GM12878 (cell line): ENCODE results near the gene GCDH. TPM values are rescaled to one million over a fixed set of nuclear protein-coding genes. Genes with fewer than 3 reads are reported as not detected.
A peak's percentile ranks its signal among the peaks of the same experiment; 100 is the strongest.

Experiments
- ATAC-seq: fragments of 200-7000 bp; cut with Tn5 transposase; 3 replicates; pipeline ENCODE4 v1.9.1; 2020; ENCODE audit warnings: mild to moderate bottlenecking, moderate library complexity
- Bru-seq: library from RNA; stranded (reverse); fragments of 400-500 nt; gene quantifications from one replicate; lab custom pipeline; 2021; lab: Mats Ljungman, UMichigan
- BruChase-seq, 2 experiments: library from RNA; stranded (reverse); fragments of 400-500 nt; gene quantifications; one replicate each; lab custom pipeline; 2021; lab: Mats Ljungman, UMichigan
- BruUV-seq: library from RNA; stranded (reverse); fragments of 400-500 nt; replicated peaks from 2 replicates; lab custom pipeline; 2021; lab: Mats Ljungman, UMichigan
- CTCF ChIA-PET: fragments of 300-600 bp; sonication (Branson Sonifier 250); formaldehyde crosslinking; extraction: SDS; loops from one replicate; lab custom pipeline; 2021; ENCODE audit warnings: inconsistent platforms; lab: Yijun Ruan, JAX
- POLR2A ChIA-PET: fragments of 350-600 bp; formaldehyde crosslinking; extraction: SDS; loops from one replicate; lab custom pipeline; 2021; ENCODE audit warnings: inconsistent platforms; lab: Charles Lee
- RAD21 ChIA-PET: fragments of 300-600 bp; sonication (Branson Sonifier 250); formaldehyde crosslinking; loops from one replicate; lab custom pipeline; 2023; ENCODE audit warnings: antibody characterized with exemption; ENCODE audit not compliant: unreplicated experiment; lab: Charles Lee
- SMC1A ChIA-PET: fragments of 300-600 bp; sonication (Branson Sonifier 250); formaldehyde crosslinking; loops from one replicate; lab custom pipeline; 2023; ENCODE audit not compliant: unreplicated experiment, uncharacterized antibody; lab: Charles Lee
- DNase-seq: peaks from one replicate; pipeline ENCODE4 v3.0.0-alpha.2; 2011; ENCODE audit warnings: low read depth, low spot score
- FAIRE-seq: peaks from 3 replicates; lab custom pipeline; 2011; peaks lifted over from hg19 to GRCh38; lab: Jason Lieb, UNC
- H2AFZ ChIP-seq: 2 replicates; pipeline ENCODE4 v1.6.0; 2011; ENCODE audit warnings: low read depth, low read length, control low read depth; ENCODE audit not compliant: control insufficient read depth
- H3K27ac ChIP-seq: 2 replicates; pipeline ENCODE4 v1.5.1; 2011; ENCODE audit warnings: control low read depth; ENCODE audit not compliant: control insufficient read depth, insufficient read depth
- H3K27me3 ChIP-seq, 2 experiments: replicated peaks in 1 of 2; 2 replicates each; pipeline versions ENCODE4 v1.6.0 to v1.6.1; 2011; ENCODE audit warnings: low read length in 1 of 2; ENCODE audit not compliant: control insufficient read depth in 2 of 2, insufficient read depth in 2 of 2
- H3K36me3 ChIP-seq, 2 experiments: 2 replicates each; pipeline ENCODE4 v1.5.1; 2011; ENCODE audit warnings: low read length in 1 of 2; ENCODE audit not compliant: control insufficient read depth in 2 of 2, insufficient read depth in 2 of 2
- H3K4me1 ChIP-seq: 2 replicates; pipeline ENCODE4 v1.6.1; 2011; ENCODE audit warnings: mild to moderate bottlenecking, low read length, moderate library complexity, mixed read lengths; ENCODE audit not compliant: control insufficient read depth, insufficient read depth
- H3K4me2 ChIP-seq: 2 replicates; pipeline ENCODE4 v1.6.0; 2011; ENCODE audit warnings: control low read depth; ENCODE audit not compliant: control insufficient read depth, insufficient read depth
- H3K4me3 ChIP-seq: fragments of 200-600 bp; sonication (generic); 2 replicates; pipeline ENCODE4 v1.5.1; 2016
- H3K79me2 ChIP-seq: 2 replicates; pipeline ENCODE4 v1.6.0; 2011; ENCODE audit warnings: low read length; ENCODE audit not compliant: control insufficient read depth, insufficient read depth
- H3K9ac ChIP-seq: 2 replicates; pipeline ENCODE4 v1.8.0; 2011; ENCODE audit warnings: low read length, control low read depth, mixed read lengths; ENCODE audit not compliant: control insufficient read depth, insufficient read depth
- H3K9me3 ChIP-seq: replicated peaks from 3 replicates; pipeline ENCODE4 v1.5.1; 2011; ENCODE audit warnings: mild to moderate bottlenecking, low read length; ENCODE audit not compliant: control insufficient read depth, insufficient read depth
- H4K20me1 ChIP-seq: 2 replicates; pipeline ENCODE4 v1.6.0; 2011; ENCODE audit not compliant: control insufficient read depth, insufficient read depth
- ATF3 ChIP-seq: IDR thresholded peaks from 2 replicates; pipeline ENCODE4 v1.6.1; 2011; ENCODE audit warnings: low read depth, mild to moderate bottlenecking, low read length, moderate library complexity, borderline replicate concordance; ENCODE audit errors: extremely low read depth
- BCL11A ChIP-seq: IDR thresholded peaks from 2 replicates; pipeline ENCODE4 v1.6.1; 2011; ENCODE audit warnings: low read depth, low read length
- FOS ChIP-seq: IDR thresholded peaks from 3 replicates; pipeline ENCODE4 v1.6.1; 2011; ENCODE audit warnings: borderline replicate concordance; ENCODE audit not compliant: insufficient read length; ENCODE audit errors: extremely low read depth
- IKZF1 ChIP-seq: fragments of 450-650 bp; conservative IDR thresholded peaks from 2 replicates; pipeline ENCODE4 v1.6.1; 2017; ENCODE audit warnings: antibody characterized with exemption, mild to moderate bottlenecking
- KLF5 ChIP-seq: fragments of 450-650 bp; IDR thresholded peaks from 2 replicates; pipeline ENCODE4 v1.6.1; 2014; ENCODE audit warnings: mild to moderate bottlenecking; ENCODE audit not compliant: partially characterized antibody
- MTA2 ChIP-seq: fragments of 450-650 bp; IDR thresholded peaks from 2 replicates; pipeline ENCODE4 v1.6.1; 2016; ENCODE audit warnings: low read depth, mild to moderate bottlenecking, moderate library complexity
- SP1 ChIP-seq: IDR thresholded peaks from one replicate; pipeline ENCODE4 v1.6.1; 2011; ENCODE audit warnings: low read depth, low read length
- SRF ChIP-seq, 2 experiments: IDR thresholded peaks; 2 replicates each; pipeline ENCODE4 v1.6.1; 2011; ENCODE audit warnings: low read depth in 2 of 2, low read length in 2 of 2, mild to moderate bottlenecking in 1 of 2, moderate library complexity in 1 of 2
- TAF1 ChIP-seq: IDR thresholded peaks from 2 replicates; pipeline ENCODE4 v1.6.1; 2011; ENCODE audit warnings: mild to moderate bottlenecking, low read depth, low read length, borderline replicate concordance
- WGBS: methylation state at CpG from one replicate; pipeline ENCODE4 v1.1.6; 2016; ENCODE audit warnings: low lambda C conversion rate; ENCODE audit not compliant: insufficient replicate concordance, insufficient coverage; ENCODE audit errors: missing lambda C conversion rate; 5-methylcytosine and 5-hydroxymethylcytosine counted together
- in situ Hi-C: fragments of 300-500 bp; cut with MboI; formaldehyde crosslinking; loops from 9 replicates; pipeline ENCODE4 v1.14.3; 2018; ENCODE audit warnings: mixed read lengths
- intact Hi-C: fragments of 100-400 bp; cut with micrococcal nuclease; formaldehyde crosslinking; loops from one replicate; pipeline ENCODE4 v1.14.2; 2022; ENCODE audit not compliant: unreplicated experiment
- long read RNA-seq, 2 experiments: library from polyadenylated mRNA; unstranded; transcript quantifications; one replicate each; pipeline ENCODE4 v2.0.0, GENCODE V29; 2019 to 2020
- polyA minus RNA-seq, 3 experiments: library from RNA; depleted of rRNA, polyadenylated mRNA; stranded (reverse); fragments of >200 nt; gene quantifications; 2 replicates each; pipeline ENCODE4 v1.2.3, GENCODE V29; 2011
- polyA plus RNA-seq, 11 experiments: library from polyadenylated mRNA; depleted of rRNA in 4 of 11; unstranded in 6 of 11; stranded (reverse) in 5 of 11; fragments of >200 nt; fragmentation: Nextera tagmentation in 4 of 11; fragmentation: Illumina TruSeq in 1 of 11; extraction: Ambion mirVana in 4 of 11; extraction: Trizol in 1 of 11; gene quantifications; 1 replicate in 1 of 11; 2 replicates in 10 of 11; pipeline versions ENCODE4 v1.2.1 to v1.2.3, GENCODE V29; 2011 to 2016; ENCODE audit warnings: inconsistent platforms in 2 of 11, missing spikeins in 2 of 11, low read depth in 1 of 11
- total RNA-seq, 4 experiments: library from RNA; depleted of rRNA in 3 of 4; stranded (reverse); fragments of >200 nt in 3 of 4; fragmentation: Illumina TruSeq in 1 of 4; extraction: Trizol in 1 of 4; gene quantifications; 2 replicates each; pipeline versions ENCODE4 v1.2.1 to v1.2.3, GENCODE V29; 2013 to 2021
- TF ChIP-seq, protein P1 (sequence below): fragments of 450-650 bp; IDR thresholded peaks from 2 replicates; pipeline ENCODE4 v1.6.1; 2017; ENCODE audit warnings: mild to moderate bottlenecking, low read depth, inconsistent platforms; ENCODE audit not compliant: poor library complexity, severe bottlenecking

The GCDH gene
- total RNA-seq (2013; cell fraction: nucleolus; rRNA removed), result 54.1 and 57.1 TPM in 2 replicates
- 43.6 and 50.1 TPM in 2 replicates for total RNA-seq (2014; rRNA removed)
- 24.6 and 26.6 TPM in 2 replicates for total RNA-seq (2014; rRNA removed; fragmentation: Illumina TruSeq; extraction: Trizol)
- 49.0 and 52.3 TPM in 2 replicates for total RNA-seq (2021)
- polyA plus RNA-seq (2011; ENCODE audit: low read depth), result 8.4 TPM
- 18.9 and 29.4 TPM in 2 replicates for polyA plus RNA-seq (2011; rRNA removed)
- 75.4 and 86.7 TPM in 2 replicates for polyA plus RNA-seq (2011; cell fraction: cytosol; rRNA removed)
- polyA plus RNA-seq (2011; cell fraction: nucleus; rRNA removed), result 89.8 and 125 TPM in 2 replicates
- polyA plus RNA-seq (2012), result 25.4 and 28.3 TPM in 2 replicates
- 7.8 and 20.7 TPM in 2 replicates for polyA plus RNA-seq (2014; fragmentation: Illumina TruSeq; extraction: Trizol)
- 10 to 100 TPM in 1 of 2 experiments, 1 to 10 TPM in 1; 4.2 to 14.6 TPM for polyA plus RNA-seq (2014; fragmentation: Nextera tagmentation; extraction: Ambion mirVana)
- polyA plus RNA-seq (2014; rRNA removed), result 60.9 and 69.0 TPM in 2 replicates
- polyA plus RNA-seq (2016; fragmentation: Nextera tagmentation; extraction: Ambion mirVana), result 10 to 100 TPM; 67.1 to 69.4 TPM
- 19.1 and 51.1 TPM in 2 replicates for polyA minus RNA-seq (2011; rRNA and poly(A)+ RNA removed)
- polyA minus RNA-seq (2011; cell fraction: cytosol; rRNA and poly(A)+ RNA removed), result 16.0 and 18.5 TPM in 2 replicates
- polyA minus RNA-seq (2011; cell fraction: nucleus; rRNA and poly(A)+ RNA removed), result 19.2 and 36.1 TPM in 2 replicates
- Bru-seq, nascent RNA, result percentile 67 among the genes with signal in this experiment
- percentile 69 among the genes with signal in this experiment for BruChase-seq, experiment 1, labeled RNA remaining after a 6-hour chase
- percentile 65 among the genes with signal in this experiment for BruChase-seq, experiment 2, labeled RNA remaining after a 2-hour chase
- long read RNA-seq, experiment 1, transcript GCDH-201 (12 exons, 1,956 nt), result major isoform, 63 of 94 reads
- long read RNA-seq, experiment 1, transcript GCDH-216 (11 exons, 1,867 nt), result minor isoform, 11 of 94 reads
- long read RNA-seq, experiment 1, partial matches to known transcripts, result 8 of 94 reads
- long read RNA-seq, experiment 1, other reads (novel, unspliced or antisense), result 12 of 94 reads
- long read RNA-seq, experiment 2, transcript GCDH-201 (12 exons, 1,956 nt), result major isoform, 152 of 203 reads
- long read RNA-seq, experiment 2, transcript GCDH-216 (11 exons, 1,867 nt), result minor isoform, 14 of 203 reads
- long read RNA-seq, experiment 2, partial matches to known transcripts, result 11 of 203 reads
- long read RNA-seq, experiment 2, other reads (novel, unspliced or antisense), result 25 of 203 reads

GRCh38 chr19:12890787-12891552 lies at the start of gene GCDH:
Gene GCDH (plus strand): TSS chr19:12891160. CDS start chr19:12891305, 145 bp downstream.
- ChIA-PET RAD21 (interaction anchor here (0.7 to 2.8 kb wide), 14 partner anchors 9 to 170 kb away, joined by 3 to 19 read pairs (median 4); partner anchors contain the start of genes CALR and DNASE2), SMC1A (interaction anchor here (0.8 to 1.7 kb wide), 12 partner anchors 9 to 75 kb away, joined by 3 to 19 read pairs (median 4); partner anchors contain the start of genes CALR, FARSA and GADD45GIP1), CTCF (interaction anchor here (0.6 to 13.2 kb wide), 14 partner anchors 10 to 1450 kb away, joined by 3 to 182 read pairs (median 4); partner anchors contain the start of genes DNASE2 and FARSA), POLR2A (interaction anchor here (0.5 to 2.6 kb wide), 13 partner anchors 9 to 99 kb away, joined by 3 to 35 read pairs (median 4); partner anchors contain the start of genes DNASE2, FARSA and SYCE2)
- Histone ChIP-seq H2AFZ (peak within 1 kb of the TSS; percentile 81), H3K4me1 (peaks cover 7% of the 10 kb centered on the region), H3K27me3 (no peaks in the 10 kb centered on the region), H3K4me2 (peak within 1 kb of the TSS; percentile 95), H3K9me3 (no peaks in the 10 kb centered on the region), H4K20me1 (no peaks in the 10 kb centered on the region), H3K4me3 (peak within 1 kb of the TSS; percentile 89), H3K9ac (peak within 1 kb of the TSS; percentile 57), H3K36me3 (peaks cover 0 to 3% of the 10 kb centered on the region in 2 experiments; a peak in 3 of 4 replicates), H3K27ac (peak within 1 kb of the TSS; percentile 52), H3K79me2 (peaks cover 10% of the 10 kb centered on the region)
- ATAC-seq, result peak; percentile 97
- FAIRE-seq, result peak; percentile 100
- BruUV-seq, result no TSS peak
- WGBS, result 1% methylated on average over 49 of the region's 49 CpGs
- in situ Hi-C loops (no loop called here), intact Hi-C loops (no loop called here)
- DNase-seq, result peak; percentile 95
- TF ChIP-seq TAF1 (peak; percentile 34; the same call in 1 of the 2 replicates), SP1 (peak; percentile 95), SRF (IDR thresholded peaks at IDR 0.05; ENCODE audit: low read depth in 2 of 2, low read length in 2 of 2) (peak in 1 of 2 experiments; percentile 69; a peak in 1 of 4 replicates), FOS (peak; percentile 42), BCL11A (no peak), ATF3 (peak; percentile 40; the same call in 1 of the 2 replicates), IKZF1 (peak; percentile 73), MTA2 (no peak), KLF5 (peak; percentile 85)
- TF ChIP-seq, protein P1, sequence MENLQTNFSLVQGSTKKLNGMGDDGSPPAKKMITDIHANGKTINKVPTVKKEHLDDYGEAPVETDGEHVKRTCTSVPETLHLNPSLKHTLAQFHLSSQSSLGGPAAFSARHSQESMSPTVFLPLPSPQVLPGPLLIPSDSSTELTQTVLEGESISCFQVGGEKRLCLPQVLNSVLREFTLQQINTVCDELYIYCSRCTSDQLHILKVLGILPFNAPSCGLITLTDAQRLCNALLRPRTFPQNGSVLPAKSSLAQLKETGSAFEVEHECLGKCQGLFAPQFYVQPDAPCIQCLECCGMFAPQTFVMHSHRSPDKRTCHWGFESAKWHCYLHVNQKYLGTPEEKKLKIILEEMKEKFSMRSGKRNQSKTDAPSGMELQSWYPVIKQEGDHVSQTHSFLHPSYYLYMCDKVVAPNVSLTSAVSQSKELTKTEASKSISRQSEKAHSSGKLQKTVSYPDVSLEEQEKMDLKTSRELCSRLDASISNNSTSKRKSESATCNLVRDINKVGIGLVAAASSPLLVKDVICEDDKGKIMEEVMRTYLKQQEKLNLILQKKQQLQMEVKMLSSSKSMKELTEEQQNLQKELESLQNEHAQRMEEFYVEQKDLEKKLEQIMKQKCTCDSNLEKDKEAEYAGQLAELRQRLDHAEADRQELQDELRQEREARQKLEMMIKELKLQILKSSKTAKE, result peak; percentile 37
